Neural cell (in vitro differentiated cells): ENCODE measurements around the gene TMEM139. TPM values are rescaled to one million over a fixed set of nuclear protein-coding genes. Genes with fewer than 3 reads are reported as not detected.

Experiments
- H2AFZ ChIP-seq: fragments of 200-600, 300-800 bp; sonication (generic), shearing (Covaris generic); 2 replicates; pipeline ENCODE4 v1.6.0; 2014; ENCODE audit warnings: low read depth, mild to moderate bottlenecking, antibody characterized with exemption, low read length, moderate library complexity
- H3F3A ChIP-seq: fragments of 200-600 bp; shearing (Covaris generic); 2 replicates; pipeline ENCODE4 v1.6.1; 2016; ENCODE audit warnings: mild to moderate bottlenecking, moderate library complexity, mixed read lengths, antibody characterized with exemption, low read length; ENCODE audit not compliant: insufficient read depth, poor library complexity, severe bottlenecking
- H3K27ac ChIP-seq: fragments of 200-600, 300-800 bp; sonication (generic), shearing (Covaris generic); 2 replicates; pipeline ENCODE4 v1.5.1; 2014; ENCODE audit warnings: mild to moderate bottlenecking, low read length, moderate library complexity
- H3K27me3 ChIP-seq: fragments of 300-800, 200-600 bp; sonication (generic), shearing (Covaris generic); 2 replicates; pipeline ENCODE4 v1.6.0; 2014; ENCODE audit warnings: mild to moderate bottlenecking, low read depth, low read length, moderate library complexity; ENCODE audit not compliant: insufficient read depth
- H3K36me3 ChIP-seq: fragments of 300-800, 200-600 bp; sonication (generic), shearing (Covaris generic); 2 replicates; pipeline ENCODE4 v1.5.1; 2014; ENCODE audit warnings: mild to moderate bottlenecking, antibody characterized with exemption, low read length, moderate library complexity; ENCODE audit not compliant: insufficient read depth
- H3K4me2 ChIP-seq: fragments of 300-800, 200-600 bp; sonication (generic), shearing (Covaris generic); 2 replicates; pipeline ENCODE4 v1.6.0; 2014; ENCODE audit warnings: mild to moderate bottlenecking, low read length
- H3K4me3 ChIP-seq: fragments of 300-800, 200-600 bp; sonication (generic), shearing (Covaris generic); 2 replicates; pipeline ENCODE4 v1.5.1; 2014; ENCODE audit warnings: mild to moderate bottlenecking, low read length, moderate library complexity
- H3K79me2 ChIP-seq: fragments of 200-600 bp; shearing (Covaris generic); replicated peaks from 2 replicates; pipeline ENCODE4 v1.6.0; 2014; ENCODE audit warnings: mild to moderate bottlenecking, low read length, moderate library complexity; ENCODE audit not compliant: insufficient read depth
- H3K9ac ChIP-seq: fragments of 300-800, 200-600 bp; sonication (generic), shearing (Covaris generic); 2 replicates; pipeline ENCODE4 v1.6.1; 2016; ENCODE audit warnings: mild to moderate bottlenecking, low read length, mixed read lengths
- H3K9me2 ChIP-seq: fragments of 200-600 bp; shearing (Covaris generic); 2 replicates; pipeline ENCODE4 v1.6.1; 2016; ENCODE audit warnings: mild to moderate bottlenecking, low read length, mixed read lengths; ENCODE audit not compliant: insufficient read depth
- H3K9me3 ChIP-seq: fragments of 200-600, 300-800 bp; sonication (generic), shearing (Covaris generic); 2 replicates; pipeline ENCODE4 v1.6.1; 2016; ENCODE audit warnings: mild to moderate bottlenecking, mixed run types, low read length, moderate library complexity, mixed read lengths
- H4K20me1 ChIP-seq: fragments of 200-600 bp; shearing (Covaris generic); 2 replicates; pipeline ENCODE4 v1.6.1; 2016; ENCODE audit warnings: mild to moderate bottlenecking, mixed run types; ENCODE audit not compliant: insufficient read depth
- CTCF ChIP-seq: fragments of 450-650 bp; IDR thresholded peaks from 2 replicates; pipeline ENCODE4 v1.5.1; 2014; ENCODE audit warnings: antibody characterized with exemption, mild to moderate bottlenecking, moderate library complexity; ENCODE audit not compliant: poor library complexity, severe bottlenecking
- EP300 ChIP-seq: fragments of 450-650 bp; conservative IDR thresholded peaks from 2 replicates; pipeline ENCODE4 v1.6.1; 2014; ENCODE audit warnings: antibody characterized with exemption, mild to moderate bottlenecking, moderate library complexity; ENCODE audit not compliant: poor library complexity, severe bottlenecking
- EZH2 ChIP-seq: fragments of 200-600, 300-800 bp; shearing (Covaris generic), sonication (generic); IDR thresholded peaks from 2 replicates; pipeline ENCODE4 v1.6.1; 2014; ENCODE audit warnings: antibody characterized with exemption, low read length, borderline replicate concordance, mild to moderate bottlenecking; ENCODE audit not compliant: insufficient read depth, poor library complexity, severe bottlenecking
- MXI1 ChIP-seq: fragments of 450-650 bp; conservative IDR thresholded peaks from 2 replicates; pipeline ENCODE4 v1.6.1; 2014; ENCODE audit warnings: antibody characterized with exemption, mild to moderate bottlenecking; ENCODE audit not compliant: poor library complexity, severe bottlenecking
- POLR2AphosphoS5 ChIP-seq: IDR thresholded peaks from 2 replicates; pipeline ENCODE4 v1.6.1; 2012
- RAD21 ChIP-seq: fragments of 450-650 bp; conservative IDR thresholded peaks from 2 replicates; pipeline ENCODE4 v1.6.1; 2014; ENCODE audit warnings: antibody characterized with exemption, mild to moderate bottlenecking, moderate library complexity
- REST ChIP-seq: IDR thresholded peaks from 2 replicates; pipeline ENCODE4 v1.6.1; 2012; ENCODE audit warnings: borderline replicate concordance
- SMC3 ChIP-seq: fragments of 450-650 bp; conservative IDR thresholded peaks from 2 replicates; pipeline ENCODE4 v1.6.1; 2014; ENCODE audit warnings: antibody characterized with exemption, mild to moderate bottlenecking, moderate library complexity; ENCODE audit not compliant: poor library complexity
- TAF1 ChIP-seq: IDR thresholded peaks from 2 replicates; pipeline ENCODE4 v1.6.1; 2012; ENCODE audit warnings: low read depth
- polyA plus RNA-seq: library from polyadenylated mRNA; depleted of rRNA; stranded (reverse); fragments of >200 nt; gene quantifications from 2 replicates; pipeline ENCODE4 v1.2.3, GENCODE V29; 2014

The TMEM139 gene
- polyA plus RNA-seq, 1 donor from 2014 or later, result not detected

GRCh38 chr7:143283381-143283780, 1.4 kb upstream of the TMEM139 start:
- no peak for TF ChIP-seq TAF1
- no peak for TF ChIP-seq MXI1
- no peak for TF ChIP-seq CTCF
- no peak for TF ChIP-seq RAD21
- no peak for TF ChIP-seq EZH2
- TF ChIP-seq POLR2AphosphoS5, result no peak
- TF ChIP-seq SMC3, result no peak
- no peak for TF ChIP-seq REST
- TF ChIP-seq EP300, result no peak
- Histone ChIP-seq H3K79me2 (peaks cover 1% of the 10 kb centered on the region), H4K20me1 (no peaks in the 10 kb centered on the region), H3K4me2 (no peak overlapping the region), H3K36me3 (no peaks in the 10 kb centered on the region), H3K27me3 (no peaks in the 10 kb centered on the region), H2AFZ (no peak overlapping the region), H3K9me2 (no peaks in the 10 kb centered on the region), H3K9me3 (no peaks in the 10 kb centered on the region), H3K4me3 (no peak overlapping the region), H3F3A (no peaks in the 10 kb centered on the region), H3K9ac (no peak overlapping the region), H3K27ac (no peak overlapping the region)

GRCh38 chr7:143285470-143285778, 666 bp downstream of the TMEM139 start:
- no peak for TF ChIP-seq CTCF
- no peak for TF ChIP-seq POLR2AphosphoS5
- no peak for TF ChIP-seq EZH2
- TF ChIP-seq SMC3, result no peak
- no peak for TF ChIP-seq RAD21
- no peak for TF ChIP-seq REST
- no peak for TF ChIP-seq MXI1
- H3K79me2 ChIP-seq, result peaks cover 22% of the 10 kb centered on the region
- no peaks in the 10 kb centered on the region for H3K9me3 ChIP-seq
- H3K4me2 ChIP-seq, result no peak overlapping the region
- H3F3A ChIP-seq, result no peaks in the 10 kb centered on the region
- H3K9me2 ChIP-seq, result no peaks in the 10 kb centered on the region
- no peak overlapping the region for H2AFZ ChIP-seq
- H3K9ac ChIP-seq, result no peak overlapping the region
- no peaks in the 10 kb centered on the region for H3K27me3 ChIP-seq
- no peak overlapping the region for H3K4me3 ChIP-seq
- H4K20me1 ChIP-seq, result no peaks in the 10 kb centered on the region
- H3K27ac ChIP-seq, result no peak overlapping the region
- no peaks in the 10 kb centered on the region for H3K36me3 ChIP-seq
